ENCODE data around the gene TXNDC17.

DNA sequence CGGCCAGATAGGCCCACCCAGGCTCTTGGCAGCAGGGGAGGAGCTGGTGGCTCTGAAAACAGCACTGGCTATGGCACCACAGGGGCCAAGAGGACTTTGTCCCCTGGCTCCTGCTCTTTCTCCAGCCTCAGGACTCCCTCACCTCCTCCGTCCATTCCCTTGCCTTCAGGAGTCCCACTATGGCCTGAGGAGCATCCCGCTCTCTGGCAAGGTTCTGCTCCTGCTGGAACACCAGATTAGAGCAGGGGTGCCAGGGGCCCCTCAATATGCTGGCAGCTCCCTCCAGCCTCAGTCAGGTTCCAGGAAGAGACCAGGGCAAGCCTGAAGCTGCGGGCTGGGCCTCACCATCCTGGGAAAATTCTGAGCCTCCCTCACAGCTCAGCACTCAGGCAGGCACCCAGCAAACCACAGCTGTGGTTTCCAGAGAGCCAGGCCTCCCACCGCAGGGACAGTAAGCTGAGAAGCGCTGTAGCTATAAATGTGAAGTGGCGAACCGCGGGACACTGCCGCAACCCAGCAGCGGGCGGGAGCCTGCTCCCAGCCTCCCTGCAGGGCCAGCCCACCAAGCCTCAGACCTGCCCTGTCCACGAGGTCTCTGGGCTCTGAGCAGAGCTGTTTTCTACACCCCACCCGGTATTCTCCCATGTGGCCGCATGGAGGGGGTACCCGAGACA lies 36.4 kb downstream of the TXNDC17 start:
- TF ChIP-seq, protein P1, sequence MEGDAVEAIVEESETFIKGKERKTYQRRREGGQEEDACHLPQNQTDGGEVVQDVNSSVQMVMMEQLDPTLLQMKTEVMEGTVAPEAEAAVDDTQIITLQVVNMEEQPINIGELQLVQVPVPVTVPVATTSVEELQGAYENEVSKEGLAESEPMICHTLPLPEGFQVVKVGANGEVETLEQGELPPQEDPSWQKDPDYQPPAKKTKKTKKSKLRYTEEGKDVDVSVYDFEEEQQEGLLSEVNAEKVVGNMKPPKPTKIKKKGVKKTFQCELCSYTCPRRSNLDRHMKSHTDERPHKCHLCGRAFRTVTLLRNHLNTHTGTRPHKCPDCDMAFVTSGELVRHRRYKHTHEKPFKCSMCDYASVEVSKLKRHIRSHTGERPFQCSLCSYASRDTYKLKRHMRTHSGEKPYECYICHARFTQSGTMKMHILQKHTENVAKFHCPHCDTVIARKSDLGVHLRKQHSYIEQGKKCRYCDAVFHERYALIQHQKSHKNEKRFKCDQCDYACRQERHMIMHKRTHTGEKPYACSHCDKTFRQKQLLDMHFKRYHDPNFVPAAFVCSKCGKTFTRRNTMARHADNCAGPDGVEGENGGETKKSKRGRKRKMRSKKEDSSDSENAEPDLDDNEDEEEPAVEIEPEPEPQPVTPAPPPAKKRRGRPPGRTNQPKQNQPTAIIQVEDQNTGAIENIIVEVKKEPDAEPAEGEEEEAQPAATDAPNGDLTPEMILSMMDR (IDR thresholded peaks at IDR 0.05; ENCODE audit: low read depth, low read length): no peak
- TF ChIP-seq POLR2A (IDR thresholded peaks at IDR 0.05; ENCODE audit: extremely low read depth, insufficient read length): no peak

Data from NB4 (cell line).